ENCODE data around the gene ADGRA3.

ADGRA3 gene

DNA sequence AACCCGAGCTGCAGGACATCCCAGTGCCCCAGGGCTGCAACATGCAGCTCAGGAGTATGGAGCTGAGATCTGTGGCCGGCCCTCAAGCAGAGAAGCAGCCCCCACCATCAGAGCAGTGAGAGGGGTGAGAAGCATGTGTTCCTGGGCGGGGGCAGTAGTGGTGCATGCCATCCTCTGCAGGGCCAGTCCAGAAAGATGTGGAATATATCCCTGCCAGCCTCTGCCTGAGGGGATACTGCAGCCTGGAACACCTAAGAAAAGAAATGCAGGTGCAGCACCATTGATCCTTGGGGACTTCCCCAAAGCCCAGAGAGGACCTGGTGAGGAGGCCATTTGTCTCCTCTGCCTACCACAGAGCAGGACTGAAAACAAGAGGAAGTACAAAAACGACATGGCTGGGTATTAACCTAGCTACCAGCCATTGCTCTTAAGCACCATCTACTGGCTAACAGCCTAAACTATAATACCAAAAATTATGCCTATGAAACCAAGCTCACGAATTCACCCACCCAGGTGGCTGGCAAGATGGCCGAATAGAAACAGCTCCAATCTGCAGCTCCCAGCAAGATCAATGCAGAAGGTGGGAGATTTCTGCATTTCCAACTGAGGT, 158.8 kb downstream of the ADGRA3 start:
- DNase-seq = no peak

DNA sequence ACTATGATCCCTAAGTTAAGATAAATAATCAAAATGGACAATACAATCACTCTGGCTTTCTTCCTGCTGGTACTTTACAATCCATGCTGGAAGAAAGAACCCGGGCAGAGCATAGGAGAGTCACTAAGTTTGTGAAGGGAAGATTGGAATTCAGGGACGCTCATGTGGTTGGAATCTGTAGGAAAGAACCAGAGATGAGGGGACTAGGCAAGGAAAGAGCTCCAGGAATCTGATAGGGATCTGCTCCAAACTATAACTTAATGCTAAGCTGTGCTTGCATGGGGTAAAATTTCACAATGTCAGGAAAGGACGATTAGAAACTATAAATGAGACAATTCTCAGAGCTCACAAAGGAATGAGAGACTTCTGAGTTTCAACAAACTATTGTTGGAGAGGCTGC, 167.5 kb downstream of the ADGRA3 start:
- DNase-seq = no peak

DNA sequence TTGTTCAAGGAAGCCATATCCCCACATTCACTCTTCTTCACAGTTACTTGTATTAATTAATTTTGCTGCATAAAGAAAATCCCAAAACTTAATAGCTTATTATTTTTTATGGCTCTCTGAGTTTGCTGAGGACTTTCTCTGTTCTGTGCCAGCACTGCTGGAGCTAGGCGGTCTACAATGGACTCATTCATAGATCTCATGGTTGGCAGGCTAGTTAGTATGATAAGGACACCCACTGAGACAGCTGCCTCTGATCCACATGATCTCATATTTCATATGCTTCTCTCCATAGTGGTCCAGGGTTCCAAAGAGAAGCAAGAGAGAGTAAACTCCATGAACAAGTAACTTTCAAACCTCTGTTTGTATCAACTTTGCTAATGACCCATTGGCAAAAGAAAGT, 170.2 kb downstream of the ADGRA3 start:
- no peak for DNase-seq

GRCh38 chr4:22345055-22345454, 170.8 kb downstream of the ADGRA3 start:
- DNase-seq = no peak

- no peak for DNase-seq
These were observed 172.3 kb downstream of the ADGRA3 start for GRCh38 chr4:22343606-22344005.

- no peak for DNase-seq
These were observed 176.4 kb downstream of the ADGRA3 start for GRCh38 chr4:22339491-22339890.

DNA sequence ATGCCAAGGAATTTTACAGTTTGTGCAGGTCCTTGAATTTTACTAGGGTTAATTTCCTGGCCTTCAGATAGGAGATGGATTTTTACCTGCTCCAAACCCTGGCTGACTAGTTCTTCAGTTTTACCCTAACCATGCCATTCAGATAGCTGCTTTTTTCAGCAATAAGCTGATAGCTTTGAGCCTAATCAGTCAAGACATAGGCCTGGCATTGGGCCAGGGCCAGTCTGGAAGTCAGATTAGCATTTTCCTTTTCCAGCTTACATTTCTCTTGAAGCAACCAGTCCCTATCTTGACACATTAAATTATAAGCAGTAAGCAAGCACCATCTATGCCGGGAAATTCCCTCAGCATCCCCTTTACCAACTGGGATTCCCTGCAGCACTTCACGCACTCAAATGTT, 177.1 kb downstream of the ADGRA3 start:
- DNase-seq = no peak

All from activated CD4-positive, alpha-beta T cell treated with anti-CD3 and anti-CD28 coated beads for 1 hour (primary cell).